Measurements from ENCODE around the gene GTF2E1. TPM values are rescaled to one million over a fixed set of nuclear protein-coding genes. Genes with fewer than 3 reads are reported as not detected.
"Not testable (repeated sequence)": the region's sequence is repeated elsewhere in the genome, so short reads cannot be mapped to it uniquely, and the experiment has no call there.

GTF2E1 gene
- total RNA-seq, 1 donor from 2014 or later, result 22.9 TPM

GRCh38 chr3:120753810-120754209 lies 11.3 kb downstream of the GTF2E1 start:
- intact Hi-C loops (cut with micrococcal nuclease), result no loop called here
- Mint-ChIP-seq H3K36me3 (ENCODE audit: low read depth) (peaks cover 62% of the 10 kb centered on the region), H3K4me1 (peaks cover 16% of the 10 kb centered on the region), H3K9me3 (peaks cover 3% of the 10 kb centered on the region), H3K27me3 (no peaks in the 10 kb centered on the region), H3K4me3 (no peak overlapping the region), H3K27ac (no peak overlapping the region)
- no peak for TF ChIP-seq CTCF (IDR thresholded peaks at IDR 0.05)
- POLR2A ChIA-PET, result no interaction called here
- DNase-seq, result no peak
- CTCF ChIA-PET, result no interaction called here
- ATAC-seq (ENCODE audit: low read depth), result no peak

- Mint-ChIP-seq H3K9me3 (peaks cover 3% of the 10 kb centered on the region), H3K27me3 (no peaks in the 10 kb centered on the region), H3K4me1 (peaks cover 31% of the 10 kb centered on the region), H3K36me3 (ENCODE audit: low read depth) (peaks cover 61% of the 10 kb centered on the region), H3K4me3 (no peak overlapping the region), H3K27ac (no peak overlapping the region)
- POLR2A ChIA-PET, result no interaction called here
- intact Hi-C loops (cut with micrococcal nuclease), result no loop called here
- no peak for ATAC-seq (ENCODE audit: low read depth)
- CTCF ChIA-PET, result no interaction called here
- DNase-seq, result no peak
- no peak for TF ChIP-seq CTCF (IDR thresholded peaks at IDR 0.05)
These were observed 13.5 kb downstream of the GTF2E1 start for GRCh38 chr3:120756061-120756460.

- H3K27ac Mint-ChIP-seq; H3K9me3 Mint-ChIP-seq; DNase-seq; intact Hi-C loops (cut with micrococcal nuclease); H3K4me3 Mint-ChIP-seq; CTCF ChIA-PET; POLR2A ChIA-PET; ATAC-seq (ENCODE audit: low read depth); H3K27me3 Mint-ChIP-seq: not testable (repeated sequence)
- H3K36me3 Mint-ChIP-seq (ENCODE audit: low read depth), result peaks cover 41% of the 10 kb centered on the region
- H3K4me1 Mint-ChIP-seq, result peaks cover 42% of the 10 kb centered on the region
These were observed 16.0 kb downstream of the GTF2E1 start for GRCh38 chr3:120758551-120758950.

GRCh38 chr3:120762615-120763014 lies 20.1 kb downstream of the GTF2E1 start:
- DNase-seq (no peak), ATAC-seq (ENCODE audit: low read depth) (no peak)
- intact Hi-C loops (cut with micrococcal nuclease), result no loop called here
- ChIA-PET CTCF (no interaction called here), POLR2A (no interaction called here)
- Mint-ChIP-seq H3K4me3 (no peak overlapping the region), H3K27me3 (no peaks in the 10 kb centered on the region), H3K4me1 (peaks cover 52% of the 10 kb centered on the region), H3K36me3 (ENCODE audit: low read depth) (peaks cover 13% of the 10 kb centered on the region), H3K9me3 (no peaks in the 10 kb centered on the region), H3K27ac (no peak overlapping the region)
- no peak for TF ChIP-seq CTCF (IDR thresholded peaks at IDR 0.05)

GRCh38 chr3:120763601-120764000 lies 21.1 kb downstream of the GTF2E1 start:
- Mint-ChIP-seq H3K4me3 (no peak overlapping the region), H3K9me3 (no peaks in the 10 kb centered on the region), H3K27me3 (no peaks in the 10 kb centered on the region), H3K36me3 (ENCODE audit: low read depth) (peaks cover 9% of the 10 kb centered on the region), H3K4me1 (peaks cover 52% of the 10 kb centered on the region), H3K27ac (no peak overlapping the region)
- intact Hi-C loops (cut with micrococcal nuclease), result no loop called here
- ATAC-seq (ENCODE audit: low read depth) (no peak), DNase-seq (no peak)
- no peak for TF ChIP-seq CTCF (IDR thresholded peaks at IDR 0.05)
- ChIA-PET POLR2A (no interaction called here), CTCF (no interaction called here)

GRCh38 chr3:120764206-120764605 lies 21.7 kb downstream of the GTF2E1 start:
- intact Hi-C loops (cut with micrococcal nuclease), result no loop called here
- ChIA-PET CTCF (no interaction called here), POLR2A (no interaction called here)
- H3K4me3 Mint-ChIP-seq, result no peak overlapping the region
- H3K4me1 Mint-ChIP-seq, result peaks cover 48% of the 10 kb centered on the region
- H3K36me3 Mint-ChIP-seq (ENCODE audit: low read depth), result peaks cover 3% of the 10 kb centered on the region
- ATAC-seq (ENCODE audit: low read depth), result no peak
- no peak overlapping the region for H3K27ac Mint-ChIP-seq
- H3K27me3 Mint-ChIP-seq, result no peaks in the 10 kb centered on the region
- H3K9me3 Mint-ChIP-seq, result no peaks in the 10 kb centered on the region
- no peak for DNase-seq
- TF ChIP-seq CTCF (IDR thresholded peaks at IDR 0.05), result no peak

Data from activated B cell treated with CpG ODN at 0.5 μM for 24 hours (primary cell).